Esophagus squamous epithelium (tissue), 5 donors: ENCODE results near the gene ZNF750. TPM values are rescaled to one million over a fixed set of nuclear protein-coding genes. Genes with fewer than 3 reads are reported as not detected.

Source experiments
- DNase-seq: peaks from one replicate; lab custom pipeline; 2025; lab: John Stamatoyannopoulos, UW
- H3K27ac ChIP-seq, 4 donors: fragments of 200-600 bp; sonication (generic); one replicate each; pipeline ENCODE4 v1.5.1; 2016 to 2019; ENCODE audit warnings: mild to moderate bottlenecking in 1 of 4
- H3K27me3 ChIP-seq, 4 donors: fragments of 200-600 bp; sonication (generic); 1 replicate in 3 of 4; 2 replicates in 1 of 4; pipeline versions ENCODE4 v1.5.1 to v1.6.0; 2017 to 2021; ENCODE audit warnings: antibody characterized with exemption in 1 of 4
- H3K36me3 ChIP-seq, 3 donors: fragments of 200-600 bp; sonication (generic); one replicate each; pipeline ENCODE4 v1.5.1; 2016 to 2019
- H3K4me1 ChIP-seq, 3 donors: fragments of 200-600 bp; sonication (generic); one replicate each; pipeline ENCODE4 v1.5.1; 2017 to 2019
- H3K4me3 ChIP-seq, 4 donors: fragments of 200-600 bp; sonication (generic); 1 replicate in 3 of 4; 2 replicates in 1 of 4; pipeline ENCODE4 v1.5.1; 2016 to 2019; ENCODE audit warnings: mild to moderate bottlenecking in 2 of 4, moderate library complexity in 1 of 4
- H3K9me3 ChIP-seq, 3 donors: fragments of 200-600 bp; sonication (generic); one replicate each; pipeline ENCODE4 v1.5.1; 2016 to 2019
- CTCF ChIP-seq, 6 experiments: fragments of 450-650 bp in 4 of 6; fragments of 200-600 bp in 2 of 6; sonication (generic) in 2 of 6; IDR thresholded peaks; one replicate each; pipeline ENCODE4 v1.5.1; 2016 to 2019; ENCODE audit warnings: antibody characterized with exemption in 6 of 6, mild to moderate bottlenecking in 4 of 6, moderate library complexity in 4 of 6
- POLR2A ChIP-seq, 4 donors: fragments of 450-650 bp; IDR thresholded peaks; one replicate each; pipeline ENCODE4 v1.6.1; 2017; ENCODE audit warnings: antibody characterized with exemption in 4 of 4, mild to moderate bottlenecking in 4 of 4, moderate library complexity in 3 of 4
- WGBS, 2 donors: methylation state at CpG; one replicate each; pipeline ENCODE4 v1.1.5; 2018; 5-methylcytosine and 5-hydroxymethylcytosine counted together
- intact Hi-C: fragments of 100-400 bp; cut with DNase I; formaldehyde crosslinking; loops from one replicate; pipeline ENCODE4 v1.15.0; 2022
- total RNA-seq, 4 donors: library from RNA; depleted of rRNA; stranded (reverse); fragments of >200 nt; gene quantifications; one replicate each; pipeline ENCODE4 v1.1.0, GENCODE V29; 2016
- donor health status: DM: yes; HTN: yes; CAD: no.

Gene ZNF750
- total RNA-seq, 4 donors from 2014 or later: 55.4 to 253 (median 96.8) TPM

GRCh38 chr17:82782657-82783207, 57.1 kb downstream of the ZNF750 start:
- WGBS, 2 donors: 77 to 81% methylated on average over 28 to 38 of the region's 42 CpGs
- Histone ChIP-seq H3K9me3 (no peaks in the 10 kb centered on the region), H3K4me1 (peaks cover 9 to 58% (median 16%) of the 10 kb centered on the region in 3 donors), H3K36me3 (peaks cover 0 to 30% (median 0%) of the 10 kb centered on the region in 3 donors), H3K27ac (peak overlapping the region in 3 of 4 donors; percentile 39 to 62 (median 52)), H3K27me3 (no peaks in the 10 kb centered on the region), H3K4me3 (peak overlapping the region in 1 of 4 donors; percentile 28)
- no peak for TF ChIP-seq CTCF (IDR thresholded peaks at IDR 0.05)
- TF ChIP-seq POLR2A (IDR thresholded peaks at IDR 0.05): no peak
- intact Hi-C loops: loop anchor here (10.0 kb wide), 1 partner anchor 132 kb away; no protein-coding TSS in a partner anchor
- no peak for DNase-seq

- Histone ChIP-seq H3K27ac (peak overlapping the region in 3 of 4 donors; percentile 39 to 62 (median 52)), H3K4me1 (peaks cover 9 to 49% (median 14%) of the 10 kb centered on the region in 3 donors), H3K27me3 (no peaks in the 10 kb centered on the region), H3K4me3 (peak overlapping the region in 1 of 4 donors; percentile 28), H3K9me3 (no peaks in the 10 kb centered on the region), H3K36me3 (peaks cover 0 to 31% (median 0%) of the 10 kb centered on the region in 3 donors)
- peak; percentile 42 for DNase-seq
- TF ChIP-seq CTCF (IDR thresholded peaks at IDR 0.05) (peak; percentile 94 to 99 (median 98)), POLR2A (IDR thresholded peaks at IDR 0.05) (no peak)
- intact Hi-C loops: loop anchor here (10.0 kb wide), 1 partner anchor 133 kb away; no protein-coding TSS in a partner anchor
- 20 to 24% methylated on average over 1 to 7 of the region's 8 CpGs for WGBS, 2 donors
These were observed 57.9 kb downstream of the ZNF750 start for GRCh38 chr17:82781894-82782274.

GRCh38 chr17:82780971-82781893, 58.6 kb downstream of the ZNF750 start:
- Histone ChIP-seq H3K27me3 (no peaks in the 10 kb centered on the region), H3K4me3 (no peak overlapping the region), H3K9me3 (no peaks in the 10 kb centered on the region), H3K4me1 (peaks cover 6 to 43% (median 7%) of the 10 kb centered on the region in 3 donors), H3K36me3 (peaks cover 0 to 37% (median 0%) of the 10 kb centered on the region in 3 donors), H3K27ac (peak overlapping the region in 1 of 4 donors; percentile 39)
- 75 to 80% methylated on average over 20 to 21 of the region's 27 CpGs for WGBS, 2 donors
- no peak for DNase-seq
- intact Hi-C loops: loop anchor here (10.0 kb wide), 1 partner anchor 134 kb away; no protein-coding TSS in a partner anchor
- no peak for TF ChIP-seq CTCF (IDR thresholded peaks at IDR 0.05)
- no peak for TF ChIP-seq POLR2A (IDR thresholded peaks at IDR 0.05)

- H3K27me3 ChIP-seq: no peaks in the 10 kb centered on the region
- H3K4me1 ChIP-seq: peaks cover 0 to 38% (median 6%) of the 10 kb centered on the region in 3 donors
- H3K9me3 ChIP-seq: no peaks in the 10 kb centered on the region
- WGBS, 2 donors: 75 to 84% methylated on average over 4 to 11 of the region's 12 CpGs
- H3K4me3 ChIP-seq: no peak overlapping the region
- intact Hi-C loops: loop anchor here (10.0 kb wide), 1 partner anchor 135 kb away; no protein-coding TSS in a partner anchor
- DNase-seq: no peak
- peaks cover 0 to 41% (median 0%) of the 10 kb centered on the region in 3 donors for H3K36me3 ChIP-seq
- no peak overlapping the region for H3K27ac ChIP-seq
- TF ChIP-seq POLR2A (IDR thresholded peaks at IDR 0.05) (no peak), CTCF (IDR thresholded peaks at IDR 0.05) (no peak)
These were observed 59.6 kb downstream of the ZNF750 start for GRCh38 chr17:82780195-82780594.
